NCI-H446 treated with DMSO at 0.1 percent for 48 hours (cell line): ENCODE results near the gene KRTAP5-10.
"Not testable (repeated sequence)": the region's sequence is repeated elsewhere in the genome, so short reads cannot be mapped to it uniquely, and the experiment has no call there.

Experiments
- DNase-seq: peaks from one replicate; lab custom pipeline; 2025; lab: John Stamatoyannopoulos, UW

The KRTAP5-10 gene

GRCh38 chr11:71572811-71573210, 7.4 kb downstream of the KRTAP5-10 start:
- DNase-seq, result no peak

GRCh38 chr11:71574418-71574817, 9.1 kb downstream of the KRTAP5-10 start:
- DNase-seq, result no peak

DNA sequence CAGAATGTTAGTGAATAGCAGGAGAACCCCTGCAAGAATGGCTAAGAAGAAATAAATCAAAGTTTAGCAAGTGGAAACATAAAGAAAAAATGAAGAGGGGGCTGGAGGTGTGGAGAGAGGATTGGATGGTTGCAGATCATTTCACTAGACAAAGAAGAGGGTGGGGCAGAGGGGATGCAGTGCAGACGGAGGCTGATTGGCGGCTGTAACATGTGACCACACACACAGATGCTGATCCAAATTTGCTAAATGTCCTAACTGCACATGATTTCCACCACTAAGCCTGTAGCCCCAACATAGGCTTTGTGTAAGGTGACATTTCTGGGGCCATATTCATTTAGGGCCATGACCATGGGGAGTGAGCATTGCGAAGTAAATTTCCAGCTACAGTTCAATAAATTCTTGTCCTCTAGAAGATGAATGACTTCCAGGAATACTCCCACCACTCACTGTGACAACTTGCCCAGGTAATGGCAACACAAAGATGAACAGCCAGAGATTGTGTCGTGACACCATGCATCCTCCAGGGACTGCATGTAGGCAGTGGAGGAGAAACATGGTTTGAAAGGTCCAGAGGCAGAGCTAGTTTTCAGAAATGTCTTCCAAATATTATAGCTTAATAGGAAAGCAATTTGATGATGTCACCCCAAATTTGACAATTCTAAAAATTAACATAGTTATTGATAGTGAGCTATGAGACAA, 10.5 kb downstream of the KRTAP5-10 start:
- no peak for DNase-seq

- DNase-seq, result not testable (repeated sequence)
Observed at GRCh38 chr11:71576688-71577465, 11.5 kb downstream of the KRTAP5-10 start.

GRCh38 chr11:71577469-71578004, 12.2 kb downstream of the KRTAP5-10 start:
- DNase-seq, result no peak

GRCh38 chr11:71579513-71579912, 14.2 kb downstream of the KRTAP5-10 start:
- not testable (repeated sequence) for DNase-seq

- DNase-seq, result peak; percentile 51
Observed at GRCh38 chr11:71580057-71581003, 15.0 kb downstream of the KRTAP5-10 start.

DNA sequence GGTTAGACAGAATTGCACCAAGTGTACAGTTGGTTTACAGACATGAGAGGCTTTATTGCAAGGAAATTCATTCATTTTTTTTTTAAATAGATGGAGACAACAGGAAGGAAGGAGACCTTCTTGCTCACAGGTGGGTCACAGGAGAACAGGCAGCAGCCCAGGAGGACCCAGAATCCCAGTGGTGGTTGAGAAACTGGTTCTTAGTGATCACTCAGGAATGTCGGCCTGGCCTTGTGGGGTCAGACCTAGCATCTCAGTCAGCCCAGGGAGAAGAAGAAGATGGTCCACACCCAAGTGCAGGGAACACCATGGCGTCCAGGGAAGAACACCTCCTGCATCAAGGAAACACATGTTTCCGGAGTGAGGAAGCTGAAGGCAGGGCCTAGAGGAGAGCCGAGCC, 16.5 kb downstream of the KRTAP5-10 start:
- no peak for DNase-seq

- DNase-seq, result no peak
Observed at GRCh38 chr11:71582309-71582895, 17.0 kb downstream of the KRTAP5-10 start, which contains the start of gene KRTAP5-11. KRTAP5-11 (minus strand) TSS chr11:71582875; CDS start chr11:71582837, 38 bp downstream.

- DNase-seq, result not testable (repeated sequence)
Observed at GRCh38 chr11:71582969-71583368, 17.6 kb downstream of the KRTAP5-10 start.

DNA sequence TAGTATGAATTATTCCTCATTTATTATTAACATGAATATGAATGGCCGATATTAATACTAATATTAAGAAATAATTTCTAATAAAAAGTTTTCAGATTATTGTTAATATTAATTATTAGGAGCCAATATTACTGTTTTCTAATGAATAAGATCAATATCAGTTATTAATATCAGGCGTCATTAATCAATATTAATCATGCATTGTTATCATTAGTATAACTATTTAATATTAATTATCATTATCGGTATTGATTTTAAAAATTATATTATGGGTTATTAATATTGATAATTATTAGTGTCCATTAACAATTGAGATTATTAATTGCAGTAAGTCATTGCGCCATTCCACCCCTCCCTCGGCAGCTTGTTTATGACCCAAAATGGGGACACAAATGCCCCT, 20.3 kb downstream of the KRTAP5-10 start:
- DNase-seq, result not testable (repeated sequence)

- not testable (repeated sequence) for DNase-seq
Observed at GRCh38 chr11:71588314-71588713, 23.0 kb downstream of the KRTAP5-10 start.

DNA sequence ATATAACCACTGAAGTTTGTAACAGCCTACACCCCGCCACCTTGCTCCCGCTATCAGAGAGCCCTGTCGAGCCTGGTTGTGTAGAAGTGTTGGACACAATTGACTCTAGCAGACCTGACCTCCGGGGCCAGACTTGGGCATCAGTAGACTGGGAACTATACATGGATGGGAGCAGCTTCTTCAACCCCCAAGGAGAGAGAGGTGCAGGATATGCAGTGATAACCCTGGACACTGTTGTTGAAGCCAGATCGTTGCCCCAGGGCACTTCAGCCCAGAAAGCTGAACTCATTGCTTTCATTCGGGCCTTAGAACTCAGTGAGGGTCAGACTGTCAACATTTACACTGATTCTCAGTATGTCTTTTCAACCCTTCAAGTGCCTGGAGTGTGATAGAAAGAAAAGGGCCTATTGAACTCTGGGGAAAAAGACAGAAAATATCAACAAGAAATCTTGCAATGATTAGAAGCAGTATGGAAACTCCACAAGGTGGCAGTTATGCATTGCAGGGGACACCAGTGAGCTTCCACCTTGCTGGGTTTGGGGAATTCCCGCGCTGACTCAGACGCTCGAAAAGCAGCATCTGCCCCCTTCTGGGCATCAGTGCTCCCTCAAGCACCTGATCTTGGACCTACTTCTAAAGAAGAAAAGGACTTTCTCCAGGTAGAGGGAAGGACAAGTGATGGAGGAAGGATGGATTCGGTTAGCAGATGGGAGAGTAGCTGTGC, 23.6 kb downstream of the KRTAP5-10 start:
- not testable (repeated sequence) for DNase-seq

DNA sequence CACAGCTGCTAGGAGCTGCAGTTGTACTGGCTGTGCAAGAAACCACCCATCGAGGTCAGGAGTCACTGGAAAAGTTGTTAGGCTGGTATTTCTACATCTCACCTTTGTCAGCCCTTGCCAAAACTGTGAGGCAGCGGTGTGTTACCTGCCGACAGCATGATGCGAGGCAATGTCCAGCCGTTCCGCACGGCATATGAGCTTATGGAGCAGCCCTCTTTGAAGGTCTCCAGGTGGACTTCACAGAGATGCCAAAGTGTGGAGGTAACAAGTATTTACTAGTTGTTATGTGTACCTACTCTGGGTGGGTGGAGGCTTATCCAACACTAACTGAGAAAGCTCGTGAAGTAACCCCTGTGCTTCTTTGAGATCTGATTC, 24.2 kb downstream of the KRTAP5-10 start:
- not testable (repeated sequence) for DNase-seq

DNA sequence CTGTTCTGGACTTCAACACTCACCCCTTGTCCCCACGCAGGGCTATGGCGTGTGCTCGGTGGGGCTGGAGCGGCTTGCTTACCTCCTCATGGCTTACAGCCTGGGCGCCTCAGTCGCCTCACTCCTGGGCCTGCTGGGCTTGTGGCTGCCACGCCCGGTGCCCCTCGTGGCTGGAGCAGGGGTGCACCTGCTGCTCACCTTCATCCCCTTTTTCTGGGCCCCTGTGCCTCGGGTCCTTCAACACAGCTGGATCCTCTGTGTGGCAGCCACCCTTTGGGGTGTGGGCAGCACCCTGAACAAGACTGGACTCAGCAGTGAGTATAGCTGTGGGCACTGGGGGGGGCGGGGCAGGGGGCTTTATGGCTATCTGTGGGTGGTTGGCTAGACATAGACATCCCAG, 37.9 kb downstream of the KRTAP5-10 start:
- not testable (repeated sequence) for DNase-seq

DNA sequence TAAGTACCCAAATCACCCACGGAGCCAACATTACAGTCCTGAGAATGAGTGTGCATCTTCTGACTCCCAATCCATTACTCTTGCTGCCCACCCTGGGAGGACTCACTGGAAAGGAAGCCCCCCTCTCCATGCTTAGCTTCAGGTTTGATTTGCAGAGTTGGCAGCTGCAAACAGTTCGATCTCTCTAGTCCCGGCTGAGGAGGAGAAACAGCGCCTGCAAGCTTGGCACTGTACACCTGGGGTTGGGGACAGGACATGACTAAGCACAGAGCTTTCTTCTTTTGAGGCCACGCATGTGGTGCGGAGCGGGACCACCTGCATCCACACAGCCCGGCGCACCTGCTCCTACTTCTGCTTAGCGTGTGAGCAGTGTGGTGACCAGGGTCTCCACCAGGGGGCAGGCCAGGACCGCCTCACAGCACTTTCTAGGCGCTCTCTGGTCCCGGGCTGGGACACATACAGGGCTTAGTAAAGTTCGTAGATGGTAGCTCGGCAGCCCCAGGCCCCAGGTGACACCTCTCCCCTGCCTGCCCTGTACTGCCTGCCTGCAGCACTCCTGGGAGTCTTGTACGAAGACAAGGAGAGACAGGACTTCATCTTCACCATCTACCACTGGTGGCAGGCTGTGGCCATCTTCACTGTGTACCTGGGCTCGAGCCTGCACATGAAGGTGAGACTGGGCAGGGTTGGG, 39.6 kb downstream of the KRTAP5-10 start:
- not testable (repeated sequence) for DNase-seq

DNA sequence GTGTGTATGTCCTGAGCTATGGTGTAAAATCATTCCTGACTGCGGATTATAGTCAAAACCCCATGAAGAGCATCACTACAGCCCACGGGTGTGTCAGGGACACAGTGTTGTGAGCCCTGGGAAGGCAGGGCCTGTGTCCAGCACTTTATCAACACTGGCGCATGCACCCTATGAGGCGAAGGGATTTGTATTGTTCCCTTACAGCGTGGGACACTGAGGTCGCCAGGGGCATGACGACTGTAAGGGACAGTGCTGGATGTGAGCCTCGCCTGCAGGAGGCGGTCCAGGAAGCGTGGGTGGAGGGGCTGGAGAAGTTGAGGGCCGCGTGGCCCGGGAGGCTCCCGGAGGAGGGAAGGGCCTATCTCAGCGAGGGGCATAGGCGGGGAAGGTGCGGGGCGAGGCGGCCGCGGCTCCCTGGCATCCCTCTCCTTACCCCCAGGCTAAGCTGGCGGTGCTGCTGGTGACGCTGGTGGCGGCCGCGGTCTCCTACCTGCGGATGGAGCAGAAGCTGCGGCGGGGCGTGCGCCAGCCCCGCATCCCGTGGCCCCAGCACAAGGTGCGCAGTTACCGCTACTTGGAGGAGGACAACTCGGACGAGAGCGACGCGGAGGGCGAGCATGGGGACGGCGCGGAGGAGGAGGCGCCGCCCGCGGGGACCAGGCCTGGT, 41.6 kb downstream of the KRTAP5-10 start:
- not testable (repeated sequence) for DNase-seq

- DNase-seq, result not testable (repeated sequence)
Observed at GRCh38 chr11:71607520-71608216, 42.3 kb downstream of the KRTAP5-10 start.

DNA sequence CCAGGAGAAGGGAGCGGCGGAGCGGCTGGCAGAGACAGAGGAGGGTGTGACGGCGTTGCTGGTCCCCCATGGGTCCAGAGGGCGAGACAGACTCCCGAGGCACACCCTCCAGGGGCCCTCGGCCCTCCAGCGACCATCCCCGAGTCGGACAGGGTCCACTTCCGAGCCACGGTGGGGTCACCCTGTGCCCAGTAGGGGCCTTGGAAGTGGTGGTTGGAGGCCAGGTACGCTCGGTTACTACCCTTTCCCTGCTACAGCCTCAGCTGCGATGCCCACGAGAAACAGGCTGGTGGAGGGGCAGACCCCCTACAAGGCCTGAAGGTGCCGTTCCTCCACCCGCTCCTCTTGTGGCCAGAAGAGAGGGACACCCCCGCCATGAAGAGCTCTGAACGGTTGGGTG, 42.9 kb downstream of the KRTAP5-10 start:
- DNase-seq, result not testable (repeated sequence)
